C4-2B (cell line): ENCODE results near the gene FBXO5.

Experiments used
- ZFX ChIP-seq: fragments of 450-650 bp; IDR thresholded peaks from 2 replicates; pipeline ENCODE4 v1.6.1; 2017
- TF ChIP-seq, protein P1 (sequence below): fragments of 450-650 bp; conservative IDR thresholded peaks from 2 replicates; pipeline ENCODE4 v1.5.1; 2017; ENCODE audit warnings: mild to moderate bottlenecking

DNA sequence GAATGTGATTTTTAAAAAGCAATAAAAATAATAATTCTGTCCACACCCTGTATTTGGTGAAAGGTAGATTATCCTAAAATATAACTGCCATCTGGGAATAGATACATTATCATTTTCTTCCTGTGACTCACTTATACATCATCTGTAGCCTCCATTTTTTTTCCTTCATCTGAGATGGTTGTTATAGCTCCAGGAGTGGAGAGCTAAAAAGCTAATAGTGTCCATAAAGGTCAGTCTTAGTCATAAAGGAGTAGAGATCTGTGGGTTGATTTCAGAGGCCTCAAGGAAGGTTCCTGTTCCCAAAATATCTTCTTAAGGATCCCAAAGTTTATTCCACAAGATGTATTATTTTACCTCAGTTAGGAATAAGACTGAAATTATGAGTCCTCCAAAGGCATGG, 41.1 kb downstream of the FBXO5 start:
- TF ChIP-seq, protein P1, sequence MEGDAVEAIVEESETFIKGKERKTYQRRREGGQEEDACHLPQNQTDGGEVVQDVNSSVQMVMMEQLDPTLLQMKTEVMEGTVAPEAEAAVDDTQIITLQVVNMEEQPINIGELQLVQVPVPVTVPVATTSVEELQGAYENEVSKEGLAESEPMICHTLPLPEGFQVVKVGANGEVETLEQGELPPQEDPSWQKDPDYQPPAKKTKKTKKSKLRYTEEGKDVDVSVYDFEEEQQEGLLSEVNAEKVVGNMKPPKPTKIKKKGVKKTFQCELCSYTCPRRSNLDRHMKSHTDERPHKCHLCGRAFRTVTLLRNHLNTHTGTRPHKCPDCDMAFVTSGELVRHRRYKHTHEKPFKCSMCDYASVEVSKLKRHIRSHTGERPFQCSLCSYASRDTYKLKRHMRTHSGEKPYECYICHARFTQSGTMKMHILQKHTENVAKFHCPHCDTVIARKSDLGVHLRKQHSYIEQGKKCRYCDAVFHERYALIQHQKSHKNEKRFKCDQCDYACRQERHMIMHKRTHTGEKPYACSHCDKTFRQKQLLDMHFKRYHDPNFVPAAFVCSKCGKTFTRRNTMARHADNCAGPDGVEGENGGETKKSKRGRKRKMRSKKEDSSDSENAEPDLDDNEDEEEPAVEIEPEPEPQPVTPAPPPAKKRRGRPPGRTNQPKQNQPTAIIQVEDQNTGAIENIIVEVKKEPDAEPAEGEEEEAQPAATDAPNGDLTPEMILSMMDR: no peak
- no peak for TF ChIP-seq ZFX
